IMR-90 (cell line): ENCODE results near the gene JADE2. TPM values are rescaled to one million over a fixed set of nuclear protein-coding genes. Genes with fewer than 3 reads are reported as not detected.
A peak's percentile ranks its signal among the peaks of the same experiment; 100 is the strongest.

Experiments used
- ATAC-seq: fragments of 200-7000 bp; cut with Tn5 transposase; 2 replicates; pipeline ENCODE4 v1.9.1; 2020; ENCODE audit warnings: low read depth, mild to moderate bottlenecking, moderate library complexity
- BruUV-seq: library from RNA; stranded (reverse); fragments of 400-500 nt; replicated peaks from 2 replicates; lab custom pipeline; 2021; lab: Mats Ljungman, UMichigan
- CTCF ChIA-PET: fragments of 300-600 bp; formaldehyde crosslinking; extraction: SDS; loops from one replicate; lab custom pipeline; 2021; ENCODE audit warnings: antibody characterized with exemption; lab: Yijun Ruan, JAX
- POLR2A ChIA-PET: fragments of 300-600 bp; sonication (Branson Sonifier 250); formaldehyde crosslinking; loops from one replicate; lab custom pipeline; 2022; ENCODE audit warnings: antibody characterized with exemption; ENCODE audit not compliant: unreplicated experiment; lab: Charles Lee
- DNase-seq: peaks from one replicate; pipeline ENCODE4 v3.0.0; 2013
- H2AFZ ChIP-seq: replicated peaks from 2 replicates; pipeline ENCODE3; 2013; ENCODE audit warnings: low read length, mild to moderate bottlenecking; ENCODE audit not compliant: poor library complexity
- H2AK5ac ChIP-seq: 2 replicates; pipeline ENCODE4 v1.6.1; 2013; ENCODE audit warnings: low read depth, low read length, inconsistent platforms
- H2AK9ac ChIP-seq: replicated peaks from 2 replicates; pipeline ENCODE3; 2013; ENCODE audit warnings: mild to moderate bottlenecking, low read depth, low read length, moderate library complexity; ENCODE audit not compliant: poor library complexity
- H2BK120ac ChIP-seq: 2 replicates; pipeline ENCODE4 v1.6.1; 2013; ENCODE audit warnings: low read depth, low read length, inconsistent platforms
- H2BK15ac ChIP-seq: 3 replicates; pipeline ENCODE4 v1.6.1; 2013; ENCODE audit warnings: low read depth, low read length, inconsistent platforms
- H2BK20ac ChIP-seq: 2 replicates; pipeline ENCODE4 v1.6.1; 2013; ENCODE audit warnings: low read depth, mild to moderate bottlenecking, inconsistent platforms, low read length, moderate library complexity
- H2BK5ac ChIP-seq: 2 replicates; pipeline ENCODE4 v1.6.1; 2013; ENCODE audit warnings: mild to moderate bottlenecking, low read depth, low read length, inconsistent platforms; ENCODE audit not compliant: poor library complexity, severe bottlenecking
- H3K14ac ChIP-seq: replicated peaks from 2 replicates; pipeline ENCODE4 v1.6.1; 2013; ENCODE audit warnings: low read depth, low read length, inconsistent platforms
- H3K18ac ChIP-seq: 2 replicates; pipeline ENCODE4 v1.6.1; 2013; ENCODE audit warnings: low read depth, low read length, control low read depth
- H3K23ac ChIP-seq: 2 replicates; pipeline ENCODE4 v1.6.1; 2013; ENCODE audit warnings: low read depth, low read length, inconsistent platforms
- H3K27ac ChIP-seq: 2 replicates; pipeline ENCODE4 v1.5.1; 2013; ENCODE audit warnings: mild to moderate bottlenecking, control low read depth, low read length; ENCODE audit not compliant: insufficient read depth
- H3K27me3 ChIP-seq: 2 replicates; pipeline ENCODE4 v1.6.1; 2013; ENCODE audit warnings: low read length; ENCODE audit not compliant: control insufficient read depth, insufficient read depth
- H3K36me3 ChIP-seq: 2 replicates; pipeline ENCODE4 v1.6.1; 2013; ENCODE audit warnings: low read length, mixed read lengths; ENCODE audit not compliant: control insufficient read depth, insufficient read depth
- H3K4ac ChIP-seq: 2 replicates; pipeline ENCODE4 v1.6.1; 2013; ENCODE audit warnings: low read depth, low read length, inconsistent platforms
- H3K4me1 ChIP-seq: 2 replicates; pipeline ENCODE4 v1.6.1; 2013; ENCODE audit warnings: low read length, mixed read lengths; ENCODE audit not compliant: control insufficient read depth, insufficient read depth
- H3K4me2 ChIP-seq: 2 replicates; pipeline ENCODE4 v1.6.1; 2013; ENCODE audit warnings: low read depth, mild to moderate bottlenecking, control low read depth, low read length, moderate library complexity
- H3K4me3 ChIP-seq: 2 replicates; pipeline ENCODE4 v1.5.1; 2013; ENCODE audit warnings: low read depth, mild to moderate bottlenecking, control low read depth, low read length, moderate library complexity; ENCODE audit not compliant: insufficient read depth
- H3K56ac ChIP-seq: 2 replicates; pipeline ENCODE4 v1.6.1; 2013; ENCODE audit warnings: low read length, inconsistent platforms; ENCODE audit not compliant: insufficient read depth; ENCODE audit errors: extremely low read depth
- H3K79me1 ChIP-seq, 2 experiments: 2 replicates each; pipeline ENCODE4 v1.6.1; 2013; ENCODE audit warnings: low read length in 2 of 2, inconsistent platforms in 1 of 2, low read depth in 1 of 2
- H3K9ac ChIP-seq: 2 replicates; pipeline ENCODE4 v1.6.1; 2013; ENCODE audit warnings: low read depth, low read length, control low read depth
- H3K9me1 ChIP-seq: 2 replicates; pipeline ENCODE4 v1.6.1; 2013; ENCODE audit warnings: low read length, inconsistent platforms; ENCODE audit not compliant: insufficient read depth
- H3K9me3 ChIP-seq: 2 replicates; pipeline ENCODE4 v1.6.1; 2013; ENCODE audit warnings: low read length; ENCODE audit not compliant: control insufficient read depth, insufficient read depth
- H4K20me1 ChIP-seq: 2 replicates; pipeline ENCODE4 v1.6.1; 2013; ENCODE audit warnings: low read length, inconsistent platforms; ENCODE audit not compliant: insufficient read depth
- H4K5ac ChIP-seq: 2 replicates; pipeline ENCODE4 v1.6.1; 2013; ENCODE audit warnings: mild to moderate bottlenecking, low read depth, low read length, control low read depth
- H4K8ac ChIP-seq, 2 experiments: 2 replicates each; pipeline ENCODE4 v1.6.1; 2013; ENCODE audit warnings: low read depth in 2 of 2, low read length in 2 of 2, control low read depth in 1 of 2, inconsistent platforms in 1 of 2
- H4K91ac ChIP-seq: 2 replicates; pipeline ENCODE4 v1.6.1; 2013; ENCODE audit warnings: low read depth, low read length, inconsistent platforms; ENCODE audit not compliant: insufficient read depth
- CEBPB ChIP-seq: IDR thresholded peaks from 2 replicates; pipeline ENCODE4 v1.6.1; 2012; ENCODE audit warnings: low read depth, low read length, improper control_type of control experiment
- RAD21 ChIP-seq: IDR thresholded peaks from 2 replicates; pipeline ENCODE4 v1.6.1; 2012; ENCODE audit warnings: low read length, improper control_type of control experiment
- WGBS, 2 experiments: methylation state at CpG; one replicate each; pipeline versions ENCODE4 v1.1.5 to v1.1.7; 2013; ENCODE audit warnings: missing lambda C conversion rate in 2 of 2; ENCODE audit not compliant: insufficient read length in 1 of 2; ENCODE audit errors: extremely low coverage in 2 of 2; 5-methylcytosine and 5-hydroxymethylcytosine counted together
- dilution Hi-C: fragments of 300-500 bp; cut with HindIII; formaldehyde crosslinking; loops from one replicate; pipeline ENCODE4 v1.14.3; 2018; ENCODE audit warnings: low sequenced_read_pairs; ENCODE audit not compliant: unreplicated experiment
- in situ Hi-C: fragments of 300-500 bp; cut with MboI; formaldehyde crosslinking; loops from 3 replicates; pipeline ENCODE4 v1.14.3; 2019; ENCODE audit warnings: low sequenced_read_pairs, inconsistent platforms, mixed read lengths
- intact Hi-C: fragments of 100-400 bp; cut with micrococcal nuclease; formaldehyde crosslinking; loops from 2 replicates; pipeline ENCODE4 v1.10.0; 2022
- polyA plus RNA-seq, 3 experiments: library from polyadenylated mRNA; depleted of rRNA; stranded (reverse); fragments of >200 nt; gene quantifications; 2 replicates each; pipeline ENCODE4 v1.2.3, GENCODE V29; 2012; ENCODE audit warnings: low replicate concordance in 1 of 3
- total RNA-seq: library from RNA; depleted of rRNA; stranded (reverse); fragments of >200 nt; gene quantifications from 2 replicates; pipeline ENCODE4 v1.2.3, GENCODE V29; 2012

Gene JADE2
- total and polyA plus RNA-seq, 2 of the 4 experiments (the other 2 are of a cell fraction) = 13.3 to 14.9 TPM

DNA sequence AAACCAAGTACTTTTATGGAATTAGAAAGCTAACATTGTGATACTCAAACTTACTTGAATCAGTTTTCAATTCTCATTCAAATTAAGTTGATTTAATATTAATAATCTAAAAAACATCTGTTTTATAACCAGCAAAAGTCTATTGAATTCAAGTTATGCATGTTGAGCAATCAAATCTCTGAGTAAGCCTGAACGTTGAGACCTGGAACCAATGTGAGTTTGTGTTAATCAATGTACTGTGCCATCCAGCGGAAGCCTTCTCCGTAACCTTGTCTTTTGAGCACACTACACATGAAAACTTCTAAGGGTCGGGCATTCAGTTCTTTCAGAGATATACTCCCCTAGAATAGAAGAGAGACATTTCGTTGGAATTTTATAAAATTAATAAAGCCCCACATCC lies 81.3 kb downstream of the JADE2 start:
- no peak overlapping the region for H3K4me2 ChIP-seq
- no peak overlapping the region for H2BK15ac ChIP-seq
- no peak overlapping the region for H3K4me3 ChIP-seq
- no peak overlapping the region for H3K14ac ChIP-seq
- dilution Hi-C loops (no loop called here), intact Hi-C loops (no loop called here), in situ Hi-C loops (no loop called here)
- no peaks in the 10 kb centered on the region for H3K79me1 ChIP-seq
- no peak overlapping the region for H4K8ac ChIP-seq
- no peak overlapping the region for H3K9ac ChIP-seq
- H3K4me1 ChIP-seq = peaks cover 4% of the 10 kb centered on the region
- CTCF ChIA-PET = interaction anchor here (0.6 kb wide), 1 partner anchor 14 kb away, joined by 3 read pairs; no protein-coding TSS in a partner anchor
- H2BK5ac ChIP-seq = no peak overlapping the region
- WGBS, 2 experiments = no CpG with 5 or more reads among the region's 5 CpGs
- no TSS peak for BruUV-seq
- no peak for ATAC-seq
- H2BK20ac ChIP-seq = no peak overlapping the region
- H3K56ac ChIP-seq = no peak overlapping the region
- H2AK9ac ChIP-seq = no peak overlapping the region
- POLR2A ChIA-PET = no interaction called here
- H4K91ac ChIP-seq = no peak overlapping the region
- H3K36me3 ChIP-seq = peaks cover 36% of the 10 kb centered on the region
- TF ChIP-seq RAD21 (no peak), CEBPB (peak; percentile 53; the same call in 1 of the 2 replicates)
- H3K9me1 ChIP-seq = no peaks in the 10 kb centered on the region
- H2AK5ac ChIP-seq = no peak overlapping the region
- no peak overlapping the region for H4K5ac ChIP-seq
- H2BK120ac ChIP-seq = no peak overlapping the region
- H4K20me1 ChIP-seq = no peaks in the 10 kb centered on the region
- DNase-seq = no peak
- H3K9me3 ChIP-seq = no peaks in the 10 kb centered on the region
- H3K23ac ChIP-seq = no peak overlapping the region
- no peaks in the 10 kb centered on the region for H3K27me3 ChIP-seq
- H3K27ac ChIP-seq = no peak overlapping the region
- H3K4ac ChIP-seq = no peak overlapping the region
- no peak overlapping the region for H3K18ac ChIP-seq
- no peak overlapping the region for H2AFZ ChIP-seq
